ENCODE measurements around the gene MAMDC2.

DNA sequence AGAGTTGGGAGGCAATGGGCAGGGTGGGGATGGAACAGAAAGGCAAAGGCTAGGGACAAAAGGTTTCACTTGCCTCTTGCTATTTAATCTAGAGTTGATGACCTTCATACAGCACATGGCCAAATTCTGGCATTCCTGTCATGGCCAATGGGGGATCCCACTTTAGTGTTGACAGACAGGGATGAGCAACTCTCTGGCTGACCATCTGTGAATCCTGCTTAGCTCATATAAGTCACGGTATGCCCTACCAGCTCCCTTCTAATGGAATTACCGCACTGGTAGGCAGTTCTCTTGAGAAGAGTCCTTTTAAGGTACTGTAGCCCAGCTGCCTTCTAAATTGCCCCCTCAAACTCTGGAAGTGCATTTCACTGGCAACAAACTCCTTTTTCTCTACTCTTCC lies 76.1 kb downstream of the MAMDC2 start:
- TF ChIP-seq, protein P1, sequence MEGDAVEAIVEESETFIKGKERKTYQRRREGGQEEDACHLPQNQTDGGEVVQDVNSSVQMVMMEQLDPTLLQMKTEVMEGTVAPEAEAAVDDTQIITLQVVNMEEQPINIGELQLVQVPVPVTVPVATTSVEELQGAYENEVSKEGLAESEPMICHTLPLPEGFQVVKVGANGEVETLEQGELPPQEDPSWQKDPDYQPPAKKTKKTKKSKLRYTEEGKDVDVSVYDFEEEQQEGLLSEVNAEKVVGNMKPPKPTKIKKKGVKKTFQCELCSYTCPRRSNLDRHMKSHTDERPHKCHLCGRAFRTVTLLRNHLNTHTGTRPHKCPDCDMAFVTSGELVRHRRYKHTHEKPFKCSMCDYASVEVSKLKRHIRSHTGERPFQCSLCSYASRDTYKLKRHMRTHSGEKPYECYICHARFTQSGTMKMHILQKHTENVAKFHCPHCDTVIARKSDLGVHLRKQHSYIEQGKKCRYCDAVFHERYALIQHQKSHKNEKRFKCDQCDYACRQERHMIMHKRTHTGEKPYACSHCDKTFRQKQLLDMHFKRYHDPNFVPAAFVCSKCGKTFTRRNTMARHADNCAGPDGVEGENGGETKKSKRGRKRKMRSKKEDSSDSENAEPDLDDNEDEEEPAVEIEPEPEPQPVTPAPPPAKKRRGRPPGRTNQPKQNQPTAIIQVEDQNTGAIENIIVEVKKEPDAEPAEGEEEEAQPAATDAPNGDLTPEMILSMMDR (conservative IDR thresholded peaks at IDR 0.05 in 1 of 2, IDR thresholded peaks at IDR 0.05 in 1 of 2; ENCODE audit: low read depth in 1 of 2, low read length in 2 of 2): no peak
- no peak for TF ChIP-seq EZH2 (IDR thresholded peaks at IDR 0.05; ENCODE audit: low read length, missing control alignments)
